HG02938 (cell line): ENCODE measurements around the gene SNAPC2.

ENCODE experiments used
- ATAC-seq: cut with Tn5 transposase; IDR thresholded peaks from one replicate; pipeline ENCODE4 v1.9.1; 2021; ENCODE audit warnings: mild to moderate bottlenecking, moderate library complexity; ENCODE audit not compliant: unreplicated experiment

SNAPC2 gene

DNA sequence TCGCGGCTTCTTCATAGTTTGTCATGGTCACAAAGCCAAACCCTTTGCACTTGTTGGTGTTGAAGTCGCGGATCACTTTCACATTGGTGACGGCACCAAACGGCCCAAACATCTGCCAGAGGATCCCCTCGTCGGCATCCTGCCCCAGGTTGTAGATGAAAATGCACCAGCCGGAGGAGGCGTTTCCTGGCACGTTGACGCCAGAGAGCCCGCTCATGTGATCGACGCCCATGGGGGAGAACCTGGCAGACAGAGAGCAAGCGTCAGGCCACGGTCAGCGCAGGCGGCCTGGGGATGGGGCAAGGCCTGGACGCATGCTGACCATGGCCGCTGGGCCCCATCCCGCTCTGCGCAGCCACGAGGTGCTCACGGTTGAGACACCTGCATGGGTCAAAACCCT is 43.4 kb downstream of the SNAPC2 start:
- ATAC-seq = no peak

DNA sequence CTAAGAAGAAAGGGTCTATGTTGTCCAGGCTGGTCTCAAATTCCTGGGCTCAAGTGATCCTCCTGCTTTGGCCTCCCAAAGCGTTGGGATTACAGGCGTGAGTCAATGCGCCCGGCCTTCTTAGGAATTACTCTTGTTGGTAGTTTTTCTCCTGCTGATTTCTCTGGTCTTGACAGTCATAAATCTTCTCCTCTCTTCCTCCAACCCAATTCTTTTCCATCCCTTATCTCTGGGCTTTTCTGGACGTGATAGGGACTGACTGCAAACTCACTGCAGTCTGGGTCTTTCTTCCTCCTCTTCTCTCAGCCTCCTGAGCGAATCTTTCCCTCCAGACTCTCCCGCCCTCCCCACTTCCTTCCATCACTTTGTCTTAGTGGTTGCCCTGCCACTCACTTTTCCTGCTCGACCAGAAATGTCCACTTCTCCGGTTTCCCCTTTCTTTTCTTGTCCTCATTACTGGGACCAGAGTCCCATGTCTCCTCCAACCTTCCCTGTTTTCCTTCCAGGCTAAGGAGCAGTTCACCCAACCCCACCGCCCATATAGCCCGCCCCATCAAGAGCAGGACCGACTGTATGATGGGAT is 45.2 kb downstream of the SNAPC2 start:
- ATAC-seq = no peak

DNA sequence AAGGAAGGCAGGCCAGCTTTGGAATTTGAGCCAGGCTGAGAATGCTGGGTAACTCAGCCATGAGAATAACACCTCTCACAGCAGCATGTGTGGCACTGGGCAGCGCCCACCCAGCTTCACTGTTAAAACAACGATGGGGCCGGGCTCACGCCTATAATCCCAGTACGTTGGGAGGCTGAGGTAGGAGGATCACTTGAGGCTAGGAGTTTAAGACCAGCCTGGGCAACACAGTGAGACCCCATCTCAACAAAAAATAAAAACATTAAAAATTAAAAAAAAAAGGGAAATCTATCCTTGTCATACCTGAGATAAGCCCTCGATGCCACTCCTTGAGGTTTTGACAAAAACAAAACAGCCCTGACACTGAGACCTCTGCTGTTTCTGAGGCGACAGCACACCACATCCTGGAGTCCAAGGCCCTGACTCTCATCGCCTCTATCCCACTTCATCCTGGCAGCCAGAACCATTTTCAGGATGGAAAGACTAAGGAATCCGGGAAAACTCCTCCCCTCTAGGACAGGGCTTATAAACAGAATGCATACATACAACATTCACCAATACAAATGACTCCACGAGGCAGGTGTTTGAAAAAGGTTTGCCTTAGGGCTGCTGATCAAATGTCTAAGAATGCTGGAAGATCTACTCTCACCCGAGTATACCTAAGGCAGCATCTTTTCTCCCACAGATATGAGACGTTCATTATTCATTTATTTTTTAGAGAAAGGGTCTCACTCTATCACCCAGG is 46.0 kb downstream of the SNAPC2 start:
- ATAC-seq = no peak

DNA sequence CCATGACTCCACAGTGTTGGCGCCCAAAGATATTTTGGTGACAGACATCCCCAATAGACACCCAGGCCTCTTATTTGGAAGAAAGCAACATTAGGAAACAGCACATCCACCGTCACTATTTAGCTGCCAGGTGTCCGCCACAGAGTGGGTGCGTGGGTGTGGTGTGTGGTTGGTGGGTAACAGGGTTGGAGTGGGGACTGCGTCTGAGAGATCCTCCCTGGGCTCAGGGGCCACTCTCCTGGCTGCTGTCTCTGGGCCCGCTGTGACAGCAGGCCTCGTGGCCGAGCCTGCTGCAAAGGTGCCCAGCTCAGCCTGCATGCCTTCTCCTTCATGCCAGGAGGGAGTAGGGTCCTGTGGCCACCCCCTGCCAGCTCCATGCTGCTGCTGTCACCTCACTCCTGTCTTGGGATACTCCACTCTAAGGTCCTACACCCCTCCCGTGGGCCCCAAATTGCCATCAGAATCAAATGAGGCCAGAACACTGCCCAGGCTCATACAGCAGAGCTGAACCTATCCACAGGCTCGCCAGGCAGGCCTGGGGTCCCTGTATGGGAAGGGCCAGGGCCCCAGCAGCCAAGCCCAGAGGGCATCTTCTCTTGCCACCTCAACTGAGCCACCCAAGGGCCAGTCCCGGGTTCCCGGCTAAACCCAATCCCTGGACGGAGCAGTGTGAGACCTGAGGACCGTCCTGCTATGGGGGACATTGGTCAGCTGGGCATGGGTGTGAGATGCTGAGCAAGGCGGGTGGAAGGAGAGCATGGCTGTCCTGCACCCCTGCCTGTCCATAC is 48.1 kb downstream of the SNAPC2 start:
- ATAC-seq = no peak

DNA sequence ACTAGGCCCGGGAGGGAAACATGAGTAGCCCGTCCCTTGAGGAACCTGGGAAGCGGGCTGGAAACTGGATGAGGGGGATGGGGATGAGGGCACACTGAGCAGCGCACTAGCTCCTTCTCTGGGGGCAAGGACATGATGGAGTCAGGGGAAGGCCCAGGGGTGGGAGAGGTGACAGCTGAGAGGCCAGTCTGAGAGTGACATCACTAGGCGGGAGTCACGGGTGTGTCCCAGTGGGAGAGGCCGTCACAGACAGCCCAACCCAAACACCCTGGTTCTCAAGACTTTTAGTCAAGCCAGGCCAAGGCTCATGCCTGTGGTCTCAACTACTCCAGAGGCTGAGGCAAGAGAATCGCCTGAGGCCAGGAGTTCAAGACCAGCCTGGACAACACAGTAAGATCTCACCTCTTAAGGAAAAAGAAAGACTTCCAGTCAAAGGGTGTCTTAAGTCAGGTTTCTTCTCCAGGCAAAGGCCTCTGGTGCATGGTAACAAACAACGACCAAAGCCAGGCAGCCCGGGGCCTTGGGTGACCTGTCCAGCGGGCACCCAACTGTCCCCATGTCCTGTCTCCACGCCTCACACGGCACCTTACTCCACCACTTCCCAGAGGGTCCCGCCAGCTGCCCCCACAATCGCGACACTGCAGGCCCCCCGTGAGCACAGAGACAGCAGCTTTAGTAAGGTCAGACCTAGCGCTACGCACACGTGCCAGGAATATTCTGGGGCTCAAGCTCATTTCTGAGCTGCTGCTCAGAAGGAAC is 48.8 kb downstream of the SNAPC2 start:
- no peak for ATAC-seq

DNA sequence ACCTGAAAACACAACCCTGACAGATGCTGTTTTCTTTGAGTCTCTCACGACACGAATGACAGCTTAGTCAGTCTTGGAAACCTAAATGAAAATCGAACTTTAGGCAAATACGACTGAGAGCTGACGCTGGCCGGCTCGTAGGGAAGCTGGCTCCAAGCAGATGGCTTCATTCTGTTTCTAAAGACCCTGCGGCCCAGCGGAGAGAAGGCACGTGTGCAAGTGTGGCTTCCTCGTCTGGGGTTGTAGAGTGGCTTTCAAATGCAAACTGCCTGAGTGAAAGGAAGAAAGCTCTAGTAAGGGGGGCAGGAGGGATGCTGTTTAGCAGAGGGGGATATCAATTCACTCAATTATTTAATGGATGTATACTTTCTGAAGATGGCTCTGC is 49.4 kb downstream of the SNAPC2 start:
- no peak for ATAC-seq

DNA sequence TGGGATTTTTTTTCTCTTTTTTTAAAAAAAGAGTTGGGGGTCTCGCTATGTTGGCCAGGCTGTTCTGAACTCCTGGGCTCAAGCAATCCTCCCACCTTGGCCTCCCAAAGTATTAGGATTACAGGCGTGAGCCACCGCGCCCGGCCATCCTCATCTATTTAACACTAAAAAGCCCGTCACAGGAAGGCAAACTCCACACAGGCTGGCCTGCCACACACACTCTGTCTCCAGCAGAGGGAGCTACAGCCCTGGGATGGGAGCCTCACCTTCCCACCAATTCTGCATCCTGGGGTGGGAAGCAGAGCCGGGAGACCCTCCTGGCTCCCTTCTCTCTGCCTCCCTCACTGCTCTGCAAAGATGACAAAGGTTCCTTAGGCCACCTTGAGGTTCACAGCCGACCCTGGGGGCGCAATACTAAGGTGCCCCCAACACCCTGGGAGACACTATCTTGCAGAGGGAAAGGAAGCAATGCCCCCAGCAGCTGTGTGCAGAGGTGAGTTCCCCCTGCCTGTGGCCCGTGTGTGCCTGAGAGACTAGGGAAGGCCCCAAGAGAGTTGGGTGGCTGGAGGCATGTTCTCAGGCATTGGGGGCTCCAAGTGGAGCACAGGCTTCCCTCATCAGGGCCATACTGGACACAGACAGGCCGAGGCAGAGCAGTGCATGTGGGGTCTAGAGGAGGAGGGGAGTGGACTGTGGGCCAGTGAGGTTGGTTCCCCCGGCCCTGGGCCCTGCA is 50.7 kb downstream of the SNAPC2 start:
- no peak for ATAC-seq

DNA sequence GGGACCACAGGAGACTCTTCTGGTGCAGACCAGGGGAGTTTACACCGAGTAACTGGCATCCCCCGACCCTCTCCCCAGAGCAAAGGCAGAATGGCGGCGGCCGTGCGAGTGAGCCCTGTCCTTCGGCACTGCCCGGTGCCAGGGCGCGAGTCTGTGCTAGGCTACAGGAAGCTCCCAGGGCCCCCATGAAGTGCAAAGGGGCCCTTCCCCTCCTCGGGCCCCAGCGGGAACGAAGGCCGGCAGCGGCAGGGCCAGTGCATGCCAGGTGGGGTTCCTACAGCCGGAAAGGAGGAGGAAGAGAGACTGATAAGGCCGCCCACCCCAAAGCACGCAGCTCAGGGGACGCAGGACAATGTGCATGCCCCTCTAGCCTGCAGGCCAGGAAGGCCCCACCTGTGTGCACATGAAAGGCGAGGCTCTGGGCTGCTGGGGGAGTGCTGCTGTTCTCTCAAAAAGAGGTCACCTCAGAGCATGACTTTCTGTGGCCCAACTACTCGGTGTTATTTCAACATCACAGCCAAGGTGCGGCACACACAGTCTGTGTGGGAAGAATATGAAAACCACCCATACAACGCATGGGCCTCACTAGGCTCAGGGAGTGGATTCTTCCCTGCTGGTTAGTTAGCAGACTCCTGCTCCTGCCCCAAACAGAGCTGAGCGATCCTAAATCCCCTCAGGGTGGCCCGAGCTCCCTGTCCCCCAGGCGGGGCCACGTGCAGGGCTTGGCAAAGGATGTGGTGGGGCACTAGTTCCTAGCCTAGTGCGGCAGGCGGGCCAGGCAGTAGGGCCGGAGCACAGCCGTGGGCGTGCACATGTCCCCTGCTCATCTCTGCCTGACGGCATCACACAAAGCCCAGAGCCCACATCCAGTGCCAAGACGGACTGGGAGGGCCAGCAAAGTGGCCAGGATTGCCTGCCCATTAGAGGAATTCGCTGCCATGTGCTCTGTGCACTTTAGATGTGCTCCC is 51.7 kb downstream of the SNAPC2 start:
- ATAC-seq = no peak
